ENCODE data around the gene CSNK1G1. TPM values are rescaled to one million over a fixed set of nuclear protein-coding genes. Genes with fewer than 3 reads are reported as not detected.

Gene CSNK1G1
- total RNA-seq, 1 experiment from 2014 or later = 27.4 TPM

- CTCF ChIA-PET = no interaction called here
- no peak overlapping the region for H3K4me3 ChIP-seq (ENCODE audit: low read depth, low read length, poor library complexity, severe bottlenecking)
- no TSS peak for BruUV-seq (replicated peaks)
- no peak overlapping the region for H3K27ac ChIP-seq (ENCODE audit: low read depth, low read length, poor library complexity, severe bottlenecking)
- H3K27me3 ChIP-seq (replicated peaks; ENCODE audit: insufficient read depth, low read depth, low read length, poor library complexity) = no peaks in the 10 kb centered on the region
- POLR2A ChIA-PET (ENCODE audit: low non-redundant PET) = interaction anchor here (0.7 kb wide), 1 partner anchor 35 kb away, joined by 3 read pairs; no protein-coding TSS in a partner anchor
- no peaks in the 10 kb centered on the region for H3K9me3 ChIP-seq (ENCODE audit: low read depth, low read length, poor library complexity, severe bottlenecking)
- TF ChIP-seq EZH2 (IDR thresholded peaks at IDR 0.05; ENCODE audit: borderline replicate concordance, low read depth, low read length, poor library complexity, severe bottlenecking) = no peak
- intact Hi-C loops (cut with micrococcal nuclease; ENCODE audit: unreplicated experiment) = no loop called here
- peaks cover 5% of the 10 kb centered on the region for H3K4me1 ChIP-seq (ENCODE audit: insufficient read depth, low read length, poor library complexity, severe bottlenecking)
- DNase-seq (ENCODE audit: low spot score) = no peak
- no peaks in the 10 kb centered on the region for H3K36me3 ChIP-seq (ENCODE audit: insufficient read depth, low read length, poor library complexity, severe bottlenecking)
Measured at GRCh38 chr15:64285150-64285549, 70.8 kb downstream of the CSNK1G1 start.

DNA sequence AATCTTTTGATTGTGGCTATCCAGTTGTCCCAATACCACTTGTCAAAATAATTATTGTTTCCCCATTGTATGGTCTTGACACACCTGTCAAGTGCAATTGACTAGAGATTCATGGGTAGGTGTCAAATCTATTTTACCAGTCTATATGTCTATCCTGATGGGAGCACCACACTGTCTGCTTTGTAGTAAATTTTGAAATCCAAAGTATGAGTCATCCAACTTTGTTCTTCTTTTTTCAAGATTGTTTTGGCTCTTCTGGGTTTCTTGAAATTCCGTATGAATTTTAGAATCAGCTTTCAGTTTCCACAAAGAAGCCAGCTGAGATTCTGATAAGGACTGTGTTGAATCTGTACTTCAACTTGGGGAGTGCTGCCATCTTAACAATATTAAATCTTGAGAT, 71.9 kb downstream of the CSNK1G1 start:
- no peak for DNase-seq (ENCODE audit: low spot score)
- H3K27me3 ChIP-seq (replicated peaks; ENCODE audit: insufficient read depth, low read depth, low read length, poor library complexity) = no peaks in the 10 kb centered on the region
- no peaks in the 10 kb centered on the region for H3K4me1 ChIP-seq (ENCODE audit: insufficient read depth, low read length, poor library complexity, severe bottlenecking)
- intact Hi-C loops (cut with micrococcal nuclease; ENCODE audit: unreplicated experiment) = no loop called here
- no TSS peak for BruUV-seq (replicated peaks)
- ChIA-PET CTCF (no interaction called here), POLR2A (ENCODE audit: low non-redundant PET) (interaction anchor here (0.6 kb wide), 1 partner anchor 52 kb away, joined by 4 read pairs; no protein-coding TSS in a partner anchor)
- no peak for TF ChIP-seq EZH2 (IDR thresholded peaks at IDR 0.05; ENCODE audit: borderline replicate concordance, low read depth, low read length, poor library complexity, severe bottlenecking)
- TF ChIP-seq CTCF (conservative IDR thresholded peaks at IDR 0.05; ENCODE audit: low read depth, low read length) = no peak
- H3K9me3 ChIP-seq (ENCODE audit: low read depth, low read length, poor library complexity, severe bottlenecking) = no peaks in the 10 kb centered on the region
- no peaks in the 10 kb centered on the region for H3K36me3 ChIP-seq (ENCODE audit: insufficient read depth, low read length, poor library complexity, severe bottlenecking)
- H3K27ac ChIP-seq (ENCODE audit: low read depth, low read length, poor library complexity, severe bottlenecking) = no peak overlapping the region
- no peak overlapping the region for H3K4me3 ChIP-seq (ENCODE audit: low read depth, low read length, poor library complexity, severe bottlenecking)

DNA sequence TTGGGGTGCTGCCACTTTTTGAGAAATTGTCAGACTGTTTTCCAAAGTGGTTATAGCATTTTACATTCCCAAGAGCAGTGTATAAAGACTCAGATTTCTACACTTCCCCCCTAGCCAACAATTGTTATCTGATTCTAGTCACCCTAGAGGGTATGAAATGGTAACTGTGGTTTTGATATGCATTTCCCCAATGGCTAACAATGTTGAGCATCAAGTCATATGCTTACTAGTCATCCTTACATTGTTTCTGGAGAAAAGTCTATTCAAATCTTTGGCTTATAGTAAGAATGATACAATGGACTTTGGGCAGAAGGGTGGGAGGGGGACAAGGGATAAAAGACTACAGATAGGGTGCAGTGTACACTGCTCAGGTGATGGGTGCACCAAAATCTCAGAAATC, 73.3 kb downstream of the CSNK1G1 start:
- Histone ChIP-seq H3K36me3 (ENCODE audit: insufficient read depth, low read length, poor library complexity, severe bottlenecking) (no peaks in the 10 kb centered on the region), H3K27me3 (replicated peaks; ENCODE audit: insufficient read depth, low read depth, low read length, poor library complexity) (no peaks in the 10 kb centered on the region), H3K4me1 (ENCODE audit: insufficient read depth, low read length, poor library complexity, severe bottlenecking) (no peaks in the 10 kb centered on the region), H3K4me3 (ENCODE audit: low read depth, low read length, poor library complexity, severe bottlenecking) (no peak overlapping the region), H3K9me3 (ENCODE audit: low read depth, low read length, poor library complexity, severe bottlenecking) (no peaks in the 10 kb centered on the region), H3K27ac (ENCODE audit: low read depth, low read length, poor library complexity, severe bottlenecking) (no peak overlapping the region)
- BruUV-seq (replicated peaks) = no TSS peak
- ChIA-PET CTCF (no interaction called here), POLR2A (ENCODE audit: low non-redundant PET) (no interaction called here)
- DNase-seq (ENCODE audit: low spot score) = no peak
- TF ChIP-seq EZH2 (IDR thresholded peaks at IDR 0.05; ENCODE audit: borderline replicate concordance, low read depth, low read length, poor library complexity, severe bottlenecking) (no peak), CTCF (conservative IDR thresholded peaks at IDR 0.05; ENCODE audit: low read depth, low read length) (no peak)
- intact Hi-C loops (cut with micrococcal nuclease; ENCODE audit: unreplicated experiment) = no loop called here

GRCh38 chr15:64279131-64279530, 76.8 kb downstream of the CSNK1G1 start:
- no peak for DNase-seq (ENCODE audit: low spot score)
- no peak overlapping the region for H3K4me3 ChIP-seq (ENCODE audit: low read depth, low read length, poor library complexity, severe bottlenecking)
- no TSS peak for BruUV-seq (replicated peaks)
- H3K9me3 ChIP-seq (ENCODE audit: low read depth, low read length, poor library complexity, severe bottlenecking) = no peaks in the 10 kb centered on the region
- no peaks in the 10 kb centered on the region for H3K27me3 ChIP-seq (replicated peaks; ENCODE audit: insufficient read depth, low read depth, low read length, poor library complexity)
- H3K4me1 ChIP-seq (ENCODE audit: insufficient read depth, low read length, poor library complexity, severe bottlenecking) = no peaks in the 10 kb centered on the region
- ChIA-PET CTCF (no interaction called here), POLR2A (ENCODE audit: low non-redundant PET) (no interaction called here)
- intact Hi-C loops (cut with micrococcal nuclease; ENCODE audit: unreplicated experiment) = no loop called here
- H3K27ac ChIP-seq (ENCODE audit: low read depth, low read length, poor library complexity, severe bottlenecking) = no peak overlapping the region
- TF ChIP-seq CTCF (conservative IDR thresholded peaks at IDR 0.05; ENCODE audit: low read depth, low read length) (no peak), EZH2 (IDR thresholded peaks at IDR 0.05; ENCODE audit: borderline replicate concordance, low read depth, low read length, poor library complexity, severe bottlenecking) (no peak)
- H3K36me3 ChIP-seq (ENCODE audit: insufficient read depth, low read length, poor library complexity, severe bottlenecking) = no peaks in the 10 kb centered on the region
